ENCODE results near the gene GHR.

- TF ChIP-seq CTCF (IDR thresholded peaks at IDR 0.05) (no peak), POLR2A (IDR thresholded peaks at IDR 0.05) (no peak)
Observed at GRCh38 chr5:42751044-42751443, 327.8 kb downstream of the GHR start.
